IPS DF 6.9 (cell line): ENCODE data around the gene STK11IP.
A peak's percentile ranks its signal among the peaks of the same experiment; 100 is the strongest.
"Not testable (repeated sequence)": the region's sequence is repeated elsewhere in the genome, so short reads cannot be mapped to it uniquely, and the experiment has no call there.

Experiments used
- DNase-seq: peaks from one replicate; pipeline ENCODE4 v3.0.0-alpha.2; 2013; ENCODE audit warnings: low read depth, low spot score
- H3K27ac ChIP-seq: one replicate; pipeline ENCODE4 v1.5.1; 2013; ENCODE audit warnings: low read length, control low read depth
- H3K27me3 ChIP-seq: 2 replicates; pipeline ENCODE4 v1.6.1; 2013; ENCODE audit warnings: mild to moderate bottlenecking, low read length; ENCODE audit not compliant: control insufficient read depth, insufficient read depth
- H3K36me3 ChIP-seq: 2 replicates; pipeline ENCODE4 v1.6.1; 2013; ENCODE audit warnings: low read length; ENCODE audit not compliant: control insufficient read depth, insufficient read depth
- H3K4me1 ChIP-seq: 2 replicates; pipeline ENCODE4 v1.6.1; 2013; ENCODE audit warnings: low read length; ENCODE audit not compliant: control insufficient read depth, insufficient read depth
- H3K4me3 ChIP-seq: 2 replicates; pipeline ENCODE4 v1.5.1; 2013; ENCODE audit warnings: mild to moderate bottlenecking, low read length
- H3K9me3 ChIP-seq: 2 replicates; pipeline ENCODE4 v1.6.1; 2013; ENCODE audit warnings: low read length, inconsistent platforms; ENCODE audit not compliant: control insufficient read depth, insufficient read depth
- WGBS: extraction: QIAGEN DNeasy Blood & Tissue Kit; methylation state at CpG from one replicate; pipeline ENCODE4 v1.1.7; 2013; ENCODE audit warnings: mixed read lengths, missing lambda C conversion rate; ENCODE audit not compliant: insufficient read length, insufficient coverage; 5-methylcytosine and 5-hydroxymethylcytosine counted together

Gene STK11IP

GRCh38 chr2:219642465-219643083, 44.9 kb downstream of the STK11IP start:
- Histone ChIP-seq H3K27me3 (no peaks in the 10 kb centered on the region), H3K4me1 (no peaks in the 10 kb centered on the region; the same call in 1 of the 2 replicates), H3K27ac (no peak overlapping the region), H3K4me3 (no peak overlapping the region), H3K9me3 (no peaks in the 10 kb centered on the region), H3K36me3 (no peaks in the 10 kb centered on the region)
- peak; percentile 97 for DNase-seq
- no CpG with 5 or more reads among the region's 24 CpGs for WGBS

DNA sequence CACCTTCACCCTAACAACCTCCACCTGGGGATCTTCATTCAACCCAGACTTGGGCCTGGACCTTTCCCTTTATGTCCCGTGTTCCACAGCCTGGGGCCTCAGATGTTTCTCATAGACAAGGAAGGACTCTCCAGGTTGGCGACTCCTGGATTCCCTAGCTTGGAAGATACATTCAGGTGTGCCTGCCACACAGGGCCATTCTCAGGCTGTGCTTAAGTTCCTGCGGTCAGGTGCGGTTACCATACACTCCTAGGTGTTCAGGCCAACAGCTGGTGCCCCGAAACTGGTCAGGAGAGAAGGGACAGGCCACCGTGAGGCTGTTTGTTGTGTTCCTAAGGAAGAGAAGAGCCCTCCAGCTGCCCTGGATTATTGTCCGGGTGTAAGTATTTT, 45.4 kb downstream of the STK11IP start:
- no peaks in the 10 kb centered on the region for H3K36me3 ChIP-seq
- H3K27me3 ChIP-seq, result no peaks in the 10 kb centered on the region
- WGBS, result no CpG with 5 or more reads among the region's 7 CpGs
- H3K9me3 ChIP-seq, result no peaks in the 10 kb centered on the region
- no peaks in the 10 kb centered on the region for H3K4me1 ChIP-seq
- H3K4me3 ChIP-seq, result no peak overlapping the region
- DNase-seq, result no peak
- H3K27ac ChIP-seq, result no peak overlapping the region

DNA sequence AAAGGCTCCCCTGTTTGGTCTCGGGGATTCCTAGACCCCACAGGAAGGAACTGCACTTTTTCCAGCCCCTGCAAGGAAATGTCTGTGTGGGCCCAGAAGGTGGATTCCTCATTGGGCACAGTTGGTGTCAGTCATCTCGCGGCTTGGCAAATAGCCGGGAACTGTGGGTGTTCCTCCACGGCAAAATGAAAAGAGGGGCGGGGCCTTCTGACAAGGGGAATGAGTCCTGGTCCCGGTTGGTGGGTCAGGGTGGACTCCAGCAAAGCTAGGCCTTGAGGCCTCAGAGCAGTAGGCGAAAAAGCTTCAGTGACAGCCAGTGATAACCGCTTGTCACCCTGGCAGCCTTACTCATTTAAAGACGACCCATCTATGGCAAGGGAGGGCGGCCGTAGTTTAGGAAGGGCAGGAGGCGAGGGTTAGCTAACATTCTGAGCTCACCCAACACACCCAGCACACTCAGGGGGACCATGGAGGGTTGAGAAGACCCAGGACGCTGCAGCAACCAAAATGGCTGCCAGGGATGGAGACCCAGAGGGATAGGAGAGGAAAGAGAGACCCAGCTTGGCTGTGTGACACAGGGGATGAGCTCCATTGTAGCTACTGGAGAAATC, 46.2 kb downstream of the STK11IP start:
- WGBS, result no CpG with 5 or more reads among the region's 14 CpGs
- Histone ChIP-seq H3K4me1 (no peaks in the 10 kb centered on the region), H3K4me3 (no peak overlapping the region), H3K27ac (no peak overlapping the region), H3K36me3 (no peaks in the 10 kb centered on the region), H3K27me3 (no peaks in the 10 kb centered on the region), H3K9me3 (no peaks in the 10 kb centered on the region)
- DNase-seq, result no peak

GRCh38 chr2:219644801-219645480, 47.3 kb downstream of the STK11IP start:
- Histone ChIP-seq H3K27ac (no peak overlapping the region), H3K36me3 (no peaks in the 10 kb centered on the region), H3K9me3 (no peaks in the 10 kb centered on the region), H3K4me3 (no peak overlapping the region), H3K4me1 (no peaks in the 10 kb centered on the region), H3K27me3 (no peaks in the 10 kb centered on the region)
- WGBS, result no CpG with 5 or more reads among the region's 17 CpGs
- DNase-seq, result no peak

DNA sequence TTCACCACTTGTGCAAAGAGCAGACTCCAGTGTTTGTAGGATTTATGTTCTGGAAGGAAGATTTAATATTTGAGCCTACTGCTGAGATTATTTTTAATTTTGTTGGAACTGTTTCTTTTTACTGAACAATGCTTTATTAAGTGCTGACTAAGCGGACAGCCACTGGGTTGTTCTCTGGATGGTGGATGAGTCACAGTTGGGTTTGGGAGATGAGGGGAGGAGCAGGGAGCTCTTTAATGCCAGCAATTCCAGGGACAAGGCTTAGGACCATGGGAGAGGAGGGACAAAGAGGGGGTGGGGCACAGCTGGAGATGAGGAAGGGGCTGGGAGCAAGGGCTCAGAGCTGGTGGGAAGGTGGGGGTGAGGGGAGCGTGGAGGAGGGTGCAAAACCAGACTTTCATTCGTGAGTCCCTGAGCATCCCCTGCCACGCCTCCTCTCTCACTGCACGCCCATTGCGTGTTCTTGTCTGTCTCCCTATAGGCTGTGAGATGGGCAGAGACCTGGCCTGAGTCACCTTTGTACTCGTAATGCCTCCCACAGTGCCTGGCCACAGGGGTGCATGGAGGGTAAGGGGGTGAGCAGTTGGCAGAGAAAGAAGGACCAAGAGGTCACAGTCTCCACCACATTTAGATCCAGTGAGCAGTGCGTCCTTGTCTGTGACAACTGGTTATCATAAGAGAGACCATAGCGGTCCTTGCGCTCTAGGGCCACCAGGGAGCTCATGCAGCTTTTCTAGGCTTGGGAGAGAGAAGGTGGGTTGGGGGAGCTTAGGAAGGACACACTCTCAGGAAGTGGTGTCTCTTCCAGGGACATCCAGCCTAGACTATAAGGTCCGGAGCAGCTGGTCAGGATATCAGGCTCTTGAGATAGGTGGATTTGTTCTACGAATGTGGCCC, 48.2 kb downstream of the STK11IP start:
- H3K9me3 ChIP-seq, result no peaks in the 10 kb centered on the region
- WGBS, result no CpG with 5 or more reads among the region's 12 CpGs
- no peak overlapping the region for H3K4me3 ChIP-seq
- H3K4me1 ChIP-seq, result no peaks in the 10 kb centered on the region
- no peaks in the 10 kb centered on the region for H3K27me3 ChIP-seq
- no peak overlapping the region for H3K27ac ChIP-seq
- no peaks in the 10 kb centered on the region for H3K36me3 ChIP-seq
- DNase-seq, result no peak

DNA sequence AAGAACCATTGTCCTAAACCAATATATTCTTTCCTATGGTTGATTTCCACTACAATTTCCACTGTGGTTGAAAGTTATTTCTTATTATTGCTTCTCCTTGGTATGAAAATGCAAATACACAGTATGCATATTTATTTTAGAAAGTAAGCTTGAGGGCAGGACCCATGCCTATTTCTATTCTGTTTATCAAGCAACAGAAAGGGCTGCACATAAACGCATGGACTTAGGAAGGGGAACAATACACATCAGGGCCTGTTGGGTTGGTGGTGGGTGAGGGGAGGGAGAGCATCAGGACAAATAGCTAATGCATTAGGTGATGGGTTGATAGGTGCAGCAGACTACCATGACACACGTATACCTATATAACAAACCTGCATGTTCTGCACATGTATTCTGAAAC, 50.5 kb downstream of the STK11IP start:
- WGBS, result no CpG with 5 or more reads among the region's 2 CpGs
- H3K36me3 ChIP-seq, result no peaks in the 10 kb centered on the region
- DNase-seq, result no peak
- H3K27me3 ChIP-seq, result no peaks in the 10 kb centered on the region
- no peaks in the 10 kb centered on the region for H3K9me3 ChIP-seq
- no peak overlapping the region for H3K27ac ChIP-seq
- no peaks in the 10 kb centered on the region for H3K4me1 ChIP-seq
- no peak overlapping the region for H3K4me3 ChIP-seq

- Histone ChIP-seq H3K4me3 (no peak overlapping the region), H3K9me3 (no peaks in the 10 kb centered on the region), H3K27ac (no peak overlapping the region), H3K4me1 (no peaks in the 10 kb centered on the region), H3K36me3 (no peaks in the 10 kb centered on the region), H3K27me3 (no peaks in the 10 kb centered on the region)
- DNase-seq, result no peak
- WGBS, result no CpG with 5 or more reads among the region's 4 CpGs
These were observed 51.3 kb downstream of the STK11IP start for GRCh38 chr2:219648963-219649362.

DNA sequence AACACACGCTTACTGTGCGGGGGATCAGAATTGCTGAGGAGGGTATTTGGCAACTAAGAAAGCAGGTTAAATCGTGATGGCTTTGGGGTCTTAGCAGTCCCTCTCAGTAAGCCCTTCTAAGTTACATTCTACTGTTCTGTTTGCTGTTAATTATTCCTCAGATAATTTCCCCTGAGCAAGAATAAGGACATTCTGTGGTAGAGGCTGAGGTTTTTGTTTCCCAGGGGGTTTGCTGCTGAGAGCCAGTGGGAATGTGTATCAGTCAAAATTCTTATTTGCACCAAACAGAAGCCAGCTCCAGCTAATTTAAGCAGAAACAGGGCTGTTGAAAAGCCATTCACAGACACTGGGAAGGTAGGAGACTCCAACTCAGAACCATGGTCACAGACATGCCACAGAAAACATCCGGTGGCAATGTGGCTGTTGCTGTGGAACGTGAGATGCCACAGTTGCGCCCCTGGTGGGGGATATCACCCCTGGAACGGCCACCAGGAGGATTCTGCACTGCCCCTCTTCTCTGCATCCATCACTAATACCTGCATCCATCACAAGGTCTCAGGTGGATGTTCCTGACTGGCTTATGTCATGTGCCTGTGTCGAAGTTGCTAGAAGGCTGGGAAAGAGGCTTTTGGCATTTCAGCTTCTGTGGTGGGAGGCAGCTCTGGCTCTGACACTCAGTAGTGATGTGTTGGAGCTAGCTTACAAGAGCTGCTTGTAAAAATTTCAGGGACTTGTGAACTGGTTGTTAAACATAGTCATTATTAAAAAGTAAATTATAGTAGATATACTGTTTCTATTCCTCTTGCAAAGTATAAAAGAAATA, 53.0 kb downstream of the STK11IP start:
- Histone ChIP-seq H3K9me3 (no peaks in the 10 kb centered on the region), H3K36me3 (no peaks in the 10 kb centered on the region), H3K27ac (no peak overlapping the region), H3K4me3 (no peak overlapping the region), H3K4me1 (no peaks in the 10 kb centered on the region), H3K27me3 (no peaks in the 10 kb centered on the region)
- no CpG with 5 or more reads among the region's 8 CpGs for WGBS
- no peak for DNase-seq

- not testable (repeated sequence) for H3K4me1 ChIP-seq, H3K27ac ChIP-seq, H3K4me3 ChIP-seq, H3K9me3 ChIP-seq, DNase-seq, H3K27me3 ChIP-seq, H3K36me3 ChIP-seq
- no CpG with 5 or more reads among the region's 6 CpGs for WGBS
These were observed 54.0 kb downstream of the STK11IP start for GRCh38 chr2:219651656-219652055.

GRCh38 chr2:219656526-219656925, 58.9 kb downstream of the STK11IP start:
- WGBS, result no CpG with 5 or more reads among the region's 1 CpG
- Histone ChIP-seq H3K4me3 (no peak overlapping the region), H3K4me1 (no peaks in the 10 kb centered on the region), H3K9me3 (no peaks in the 10 kb centered on the region), H3K36me3 (no peaks in the 10 kb centered on the region), H3K27ac (no peak overlapping the region), H3K27me3 (no peaks in the 10 kb centered on the region)
- DNase-seq, result no peak
